Measurements from ENCODE around the gene FOXP3. TPM values are rescaled to one million over a fixed set of nuclear protein-coding genes. Genes with fewer than 3 reads are reported as not detected.

Gene FOXP3
- polyA plus RNA-seq, 3 donors, result 1.0 to 1.2 (median 1.0) TPM

DNA sequence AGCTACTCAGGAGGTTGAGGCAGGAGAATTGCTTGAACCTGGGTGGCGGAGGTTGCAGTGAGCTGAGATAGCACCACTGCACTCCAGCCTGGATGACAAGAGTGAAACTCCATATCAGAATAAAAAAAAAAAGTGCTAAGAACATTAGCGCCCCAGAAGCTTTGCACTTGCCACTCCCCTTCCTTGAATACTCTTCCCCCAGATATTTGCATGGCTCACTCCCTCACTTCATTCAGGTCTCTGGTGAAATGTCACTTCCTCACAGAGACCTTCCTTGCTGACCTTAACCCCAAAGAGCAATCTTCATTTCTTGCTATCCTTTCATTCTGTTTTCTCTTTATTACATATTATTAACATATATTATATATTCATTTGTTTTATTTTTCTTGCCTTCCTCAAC lies 42.6 kb downstream of the FOXP3 start:
- DNase-seq, result no peak

DNA sequence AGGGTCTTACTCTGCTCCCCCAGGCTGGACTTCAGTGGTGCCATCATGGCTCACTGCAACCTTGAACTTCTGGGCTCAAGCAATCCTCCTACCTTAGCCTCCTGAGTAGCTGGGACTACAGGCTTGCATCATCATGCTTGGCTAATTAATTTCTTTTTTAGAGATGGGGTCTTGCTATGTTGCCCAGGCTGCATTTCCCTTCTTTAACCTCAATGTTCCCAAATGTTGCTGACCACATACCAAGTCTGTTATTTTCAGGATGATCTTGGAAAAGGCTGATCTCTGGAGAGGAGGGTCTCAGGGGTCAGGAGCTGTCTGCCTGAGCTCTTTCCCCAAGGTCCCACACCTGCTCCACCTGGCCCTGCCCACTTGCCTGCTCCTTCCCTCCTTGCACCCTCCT lies 44.4 kb downstream of the FOXP3 start:
- no peak for DNase-seq

DNA sequence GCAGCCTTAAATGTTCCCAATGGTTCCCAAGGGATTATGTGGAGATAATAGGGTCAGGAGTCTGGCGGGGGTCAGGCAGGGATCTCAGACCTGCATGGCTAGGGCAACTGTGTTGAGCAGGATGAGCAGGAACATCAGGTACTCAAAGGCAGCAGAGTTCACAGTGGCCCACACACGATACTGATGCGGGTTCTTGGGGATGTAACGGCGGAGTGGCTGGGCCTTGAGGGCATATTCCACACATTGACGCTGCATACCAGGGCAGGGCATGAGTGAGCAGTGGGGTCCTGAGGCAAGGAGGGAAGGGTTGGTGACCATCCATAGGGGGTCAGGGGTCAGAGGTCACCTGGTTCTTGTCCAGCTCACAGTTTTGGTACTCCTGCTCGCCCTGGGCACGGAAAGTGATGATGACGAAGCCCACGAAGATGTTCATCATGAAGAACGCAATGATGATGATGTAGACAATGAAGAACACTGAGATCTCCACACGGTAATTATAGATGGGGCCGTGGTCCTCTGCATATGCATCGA lies 49.4 kb downstream of the FOXP3 start:
- DNase-seq, result no peak

DNA sequence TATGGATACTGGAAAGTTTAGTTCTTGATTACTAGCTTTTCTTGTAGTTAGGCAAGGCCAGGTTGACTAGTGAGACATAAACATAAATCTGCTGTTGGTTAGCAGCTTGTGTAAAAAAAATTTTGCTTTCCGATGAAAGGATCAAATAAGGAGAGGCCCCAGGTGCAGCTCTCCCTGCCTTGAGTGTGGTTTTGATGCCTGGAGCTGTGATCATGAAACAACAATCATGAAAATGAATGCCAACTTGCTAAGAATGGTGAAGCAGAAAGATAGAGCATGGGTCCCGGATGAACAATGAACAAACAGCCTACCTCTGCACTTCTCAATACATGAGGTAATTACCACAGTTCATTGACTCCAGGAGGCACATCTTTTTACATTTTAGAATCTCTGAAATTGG lies 50.1 kb downstream of the FOXP3 start:
- no peak for DNase-seq

DNA sequence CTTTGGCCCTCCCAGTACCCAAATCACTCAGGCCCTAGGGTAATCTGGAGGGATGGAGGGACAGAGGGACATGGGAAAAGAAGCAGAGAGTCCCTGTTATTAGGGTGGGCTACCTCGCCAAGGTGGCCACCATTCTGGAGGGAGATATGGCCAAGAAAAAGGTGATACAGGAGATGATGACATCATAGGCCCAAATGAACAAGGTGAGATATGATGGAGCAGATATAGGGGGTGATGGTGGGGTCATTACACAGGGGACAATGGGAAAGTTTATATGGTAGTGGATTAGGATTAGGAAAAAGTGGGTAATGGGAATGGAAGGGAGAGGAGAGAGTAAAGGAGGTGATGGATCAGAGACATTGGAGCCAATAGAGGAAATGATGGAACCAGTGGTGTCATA lies 51.6 kb downstream of the FOXP3 start:
- no peak for DNase-seq

DNA sequence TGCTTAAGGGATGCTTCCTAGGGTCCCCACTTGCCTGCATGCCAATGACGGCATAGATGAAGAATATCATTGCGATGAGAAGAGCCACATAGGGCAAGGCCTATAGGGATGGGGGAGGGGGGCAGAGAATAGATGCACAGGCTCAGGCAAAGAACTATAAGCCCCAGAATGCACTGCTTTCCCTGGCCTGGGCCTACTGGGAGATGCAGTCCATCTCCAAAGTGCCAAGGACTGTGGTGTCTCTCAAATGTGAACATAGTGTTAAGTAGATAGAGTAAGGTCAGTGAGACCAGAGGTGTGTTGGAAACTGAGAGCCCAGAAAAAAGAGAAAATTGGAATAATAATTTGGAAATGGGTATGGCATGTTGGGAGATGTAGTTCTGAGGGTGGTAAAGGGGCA lies 52.3 kb downstream of the FOXP3 start:
- DNase-seq, result no peak

DNA sequence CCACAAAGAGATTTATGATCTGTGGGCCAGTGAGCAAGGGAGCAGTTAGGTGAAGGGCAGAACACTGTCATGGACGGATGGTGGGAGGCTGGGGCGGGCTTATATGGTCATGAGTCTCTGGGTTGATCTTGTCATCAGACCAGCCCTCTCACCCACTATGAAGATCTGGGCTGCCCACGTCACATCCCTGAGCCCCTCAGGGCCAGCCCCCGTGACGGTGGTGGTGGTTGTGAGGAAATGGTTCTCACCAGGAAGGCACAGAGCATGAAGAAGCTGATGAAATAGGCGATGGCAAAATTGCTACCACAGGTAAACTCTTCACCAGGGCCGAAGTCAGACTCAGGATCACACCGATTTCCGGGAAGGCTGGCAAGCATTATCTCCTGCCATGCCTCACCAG lies 53.4 kb downstream of the FOXP3 start:
- no peak for DNase-seq

DNA sequence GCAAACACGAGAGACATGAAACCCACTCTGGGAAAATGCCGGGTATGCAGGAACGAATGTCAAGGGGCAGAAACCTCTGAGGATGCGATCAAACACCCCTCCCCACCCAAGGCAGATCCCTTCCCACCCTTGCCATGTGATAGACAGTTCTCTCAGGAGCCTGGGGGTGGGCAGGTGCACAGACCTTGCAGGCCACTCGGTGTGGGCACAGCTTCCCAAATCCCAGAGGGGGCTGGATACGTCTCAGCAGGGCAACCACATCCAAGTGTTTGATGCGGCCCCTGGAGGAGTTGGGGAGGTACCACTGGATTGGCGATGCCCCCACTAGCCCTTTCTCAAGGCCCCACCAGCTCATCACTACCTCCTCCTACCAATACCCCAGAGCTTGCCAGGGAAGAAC lies 54.1 kb downstream of the FOXP3 start:
- DNase-seq, result no peak

DNA sequence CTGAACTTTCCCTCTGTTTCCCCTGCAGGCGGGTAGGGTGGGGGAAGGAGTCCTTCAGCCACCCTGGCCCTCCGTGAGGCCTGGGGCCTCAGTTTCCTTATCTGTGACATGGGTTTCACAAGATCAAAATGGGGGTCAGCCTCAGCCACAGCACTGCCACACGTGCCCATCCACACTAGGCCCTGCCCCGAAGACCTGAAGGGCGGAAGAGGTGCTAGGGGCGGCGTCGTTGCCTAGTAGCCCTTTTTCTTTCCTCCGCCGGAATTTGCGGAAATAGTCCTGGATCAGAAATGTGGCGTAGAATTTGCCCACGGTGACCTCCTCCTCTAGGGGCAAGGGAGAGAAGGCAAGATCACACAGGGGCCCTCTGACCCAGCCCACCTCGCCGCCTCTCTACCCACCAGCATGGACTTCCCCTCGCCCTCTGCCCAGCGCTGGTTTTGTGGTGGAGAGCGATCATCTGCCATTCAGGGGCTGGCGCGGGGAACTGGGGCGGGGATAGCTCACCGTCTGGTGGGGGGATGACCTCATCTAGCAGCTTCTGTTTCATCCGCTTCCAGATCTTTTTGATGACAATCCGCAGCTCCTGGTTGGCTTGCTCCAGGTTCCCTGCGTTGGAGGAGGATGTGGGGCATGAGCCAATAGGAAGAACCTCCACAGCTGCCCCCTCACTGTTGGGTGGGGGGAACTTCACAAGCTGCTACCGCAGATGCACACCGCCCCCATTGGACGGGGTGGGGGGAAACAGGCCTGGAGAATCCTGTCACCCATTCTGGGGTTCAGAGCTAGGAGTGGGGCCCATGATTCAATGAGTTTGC lies 54.9 kb downstream of the FOXP3 start:
- no peak for DNase-seq

DNA sequence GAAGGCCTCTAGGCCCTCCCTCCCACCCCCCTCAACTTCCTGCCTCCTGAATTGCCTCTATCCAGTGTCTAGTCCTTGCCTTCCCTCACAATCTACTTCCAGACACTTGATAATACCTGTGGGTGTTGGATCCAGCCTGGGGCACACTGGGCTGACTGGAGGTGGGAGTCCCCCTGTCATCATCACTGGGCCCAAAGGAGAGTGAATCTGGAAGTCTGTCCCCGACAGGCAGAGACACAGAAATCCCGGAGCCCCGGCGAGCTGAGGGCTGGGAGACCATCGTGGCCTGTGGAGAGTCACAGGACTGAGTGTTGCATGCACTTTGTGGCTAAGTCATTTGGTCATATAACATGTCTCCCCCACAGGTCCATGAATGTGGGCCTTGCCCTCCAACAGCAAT lies 56.1 kb downstream of the FOXP3 start:
- no peak for DNase-seq

DNA sequence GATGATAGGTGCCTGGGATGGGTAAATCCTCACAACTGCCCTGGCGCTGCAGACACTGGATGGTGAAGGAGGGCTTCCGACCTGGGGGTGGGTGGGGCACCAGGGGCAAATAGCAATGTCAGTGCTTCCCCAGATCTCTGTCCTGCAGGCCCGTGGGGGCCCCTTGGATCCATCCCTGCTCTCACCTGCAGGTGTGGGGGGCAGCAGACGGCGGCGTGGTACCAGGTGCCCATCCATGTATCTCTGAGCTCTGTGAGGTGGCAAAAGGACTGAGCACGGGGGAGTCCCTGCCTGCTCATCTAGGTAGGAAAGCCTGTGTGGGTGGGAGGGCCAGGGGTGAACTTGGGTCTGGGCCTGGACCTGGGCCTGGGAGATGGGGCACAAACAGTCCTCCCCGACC lies 58.0 kb downstream of the FOXP3 start:
- no peak for DNase-seq

DNA sequence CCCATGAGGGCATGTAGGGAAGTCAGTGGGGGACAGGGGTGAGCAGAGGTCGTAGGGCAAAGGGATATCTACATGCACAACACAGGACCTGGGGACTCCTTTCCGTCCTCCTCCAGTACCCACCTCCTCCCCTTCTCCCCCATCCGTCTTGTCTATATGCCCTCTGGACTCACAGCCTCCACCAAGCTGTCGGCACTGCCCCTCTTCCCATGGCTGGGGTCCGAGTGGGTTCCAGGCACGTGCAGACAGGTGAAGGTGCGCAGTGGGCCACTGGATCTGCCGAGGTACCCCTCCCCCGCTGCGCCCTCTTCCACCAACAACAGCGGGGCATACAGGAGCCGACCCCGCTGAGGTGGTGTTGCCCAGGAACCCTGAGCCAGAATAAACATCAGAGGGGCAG lies 59.1 kb downstream of the FOXP3 start:
- no peak for DNase-seq

DNA sequence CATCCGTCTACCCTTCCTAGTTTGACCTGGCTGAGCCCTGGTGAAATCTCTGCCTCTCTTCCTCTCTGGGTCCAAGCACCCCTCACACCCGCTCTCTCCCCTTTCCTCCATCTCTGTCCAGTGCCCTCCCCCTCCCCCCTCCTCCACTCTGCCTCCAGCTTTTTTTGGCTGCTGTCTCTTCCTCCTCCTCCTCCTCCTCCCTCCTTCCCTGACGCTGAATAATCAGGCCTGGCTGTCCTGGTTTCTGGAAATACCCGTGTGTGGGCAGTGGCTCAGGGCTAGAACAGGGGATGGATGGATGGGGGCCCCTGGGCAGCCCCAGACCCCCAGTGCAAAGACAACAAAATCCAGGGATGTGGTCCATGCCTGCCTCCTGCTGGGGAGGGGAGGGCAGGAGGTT lies 59.8 kb downstream of the FOXP3 start:
- DNase-seq, result no peak

DNA sequence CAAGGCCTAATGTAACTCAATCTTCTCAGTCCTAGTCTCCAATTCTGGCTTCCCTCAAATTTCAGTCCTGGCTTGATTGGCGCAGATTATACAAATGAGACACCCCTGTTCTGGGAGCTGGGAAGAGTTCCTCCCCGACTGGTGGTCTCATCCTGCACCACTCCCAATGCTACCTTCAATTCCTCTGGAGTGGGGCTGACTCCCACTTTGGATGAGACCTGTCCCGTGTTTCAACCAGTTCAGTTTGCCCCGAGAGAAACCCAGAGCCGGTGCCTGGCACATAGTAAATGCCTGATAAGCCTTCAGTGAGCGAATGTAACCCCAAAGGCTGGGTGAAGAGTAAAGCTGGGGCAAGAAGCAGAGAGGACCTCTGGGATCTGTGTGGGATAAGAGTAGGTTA lies 60.5 kb downstream of the FOXP3 start:
- no peak for DNase-seq

DNA sequence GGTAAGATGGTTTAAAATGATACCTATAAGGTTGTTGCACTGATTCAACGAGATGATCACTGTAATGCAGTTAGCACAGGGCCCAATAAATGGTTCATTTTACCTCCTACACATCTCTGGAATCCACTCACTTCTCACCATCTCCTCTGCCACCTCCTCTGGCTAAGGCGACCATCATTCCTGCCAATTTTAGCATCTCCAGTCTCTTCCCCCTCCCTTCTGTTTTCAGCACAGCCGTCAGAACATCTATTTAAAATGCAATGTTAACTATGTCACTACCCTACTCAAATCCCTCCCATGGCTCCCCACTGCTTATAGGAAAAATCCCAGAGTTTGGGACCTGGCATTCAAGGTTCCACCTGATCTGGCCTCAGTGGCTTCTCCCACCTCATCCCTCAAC lies 61.0 kb downstream of the FOXP3 start:
- no peak for DNase-seq

DNA sequence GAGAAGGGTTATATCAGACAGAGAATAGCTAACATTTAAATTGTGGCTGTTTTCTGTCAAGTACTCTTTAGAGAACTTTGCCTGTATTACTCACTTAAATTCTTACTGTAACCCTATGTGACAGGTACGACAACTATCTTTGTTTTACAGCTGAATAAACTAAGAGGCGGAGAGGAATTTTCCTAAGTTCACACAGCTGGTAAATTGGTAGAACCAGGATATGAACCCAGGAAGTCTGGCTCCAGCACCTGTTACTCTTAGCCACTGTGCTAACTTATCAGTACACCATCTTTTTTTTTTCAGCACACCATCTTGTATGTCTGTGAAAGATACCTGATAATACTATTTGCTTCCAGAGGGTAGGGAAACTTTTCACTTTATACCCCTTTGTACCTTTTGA lies 62.5 kb downstream of the FOXP3 start:
- no peak for DNase-seq

Other genes starting within 250 kb of the FOXP3 start
- 10 to 100 TPM; 31.8 to 38.9 (median 37.5) TPM for gene TFE3, start 221.4 kb downstream of the FOXP3 start, polyA plus RNA-seq (ENCODE audit: insufficient read length in 3 of 3)
- gene CCDC120, start 205.7 kb downstream of the FOXP3 start, polyA plus RNA-seq (ENCODE audit: insufficient read length in 3 of 3), result 10 to 100 TPM; 11.9 to 16.8 (median 14.7) TPM
- 10 to 100 TPM; 37.1 to 44.2 (median 39.6) TPM for gene PRAF2, start 190.7 kb downstream of the FOXP3 start, polyA plus RNA-seq (ENCODE audit: insufficient read length in 3 of 3)
- gene WDR45, start 184.8 kb downstream of the FOXP3 start, polyA plus RNA-seq (ENCODE audit: insufficient read length in 3 of 3), result 10 to 100 TPM; 54.8 to 61.8 (median 60.6) TPM
- 10 to 100 TPM; 24.8 to 26.0 (median 25.9) TPM for gene GPKOW, start 141.0 kb downstream of the FOXP3 start, polyA plus RNA-seq (ENCODE audit: insufficient read length in 3 of 3)
- gene MAGIX, start 102.0 kb downstream of the FOXP3 start, polyA plus RNA-seq (ENCODE audit: insufficient read length in 3 of 3), result 1 to 10 TPM; 4.6 to 8.8 (median 7.7) TPM
- gene PLP2, start 92.8 kb downstream of the FOXP3 start, polyA plus RNA-seq (ENCODE audit: insufficient read length in 3 of 3), result 10 to 100 TPM; 30.9 to 39.6 (median 34.0) TPM
- 1 to 10 TPM; 4.2 to 5.7 (median 4.7) TPM for gene PRICKLE3, start 78.3 kb downstream of the FOXP3 start, polyA plus RNA-seq (ENCODE audit: insufficient read length in 3 of 3)
- 1 to 10 TPM; 2.9 to 3.3 (median 2.9) TPM for gene SYP, start 64.5 kb downstream of the FOXP3 start, polyA plus RNA-seq (ENCODE audit: insufficient read length in 3 of 3)
- under 1 TPM; 0.11 to 0.33 (median 0.22) TPM for gene CACNA1F, start 31.4 kb downstream of the FOXP3 start, polyA plus RNA-seq (ENCODE audit: insufficient read length in 3 of 3)
- 10 to 100 TPM; 19.8 to 24.3 (median 21.8) TPM for gene CCDC22, start 29.2 kb downstream of the FOXP3 start, polyA plus RNA-seq (ENCODE audit: insufficient read length in 3 of 3)
- 1 to 10 TPM; 8.6 to 9.7 (median 9.0) TPM for gene PPP1R3F, start 5.1 kb upstream of the FOXP3 start, polyA plus RNA-seq (ENCODE audit: insufficient read length in 3 of 3)
- gene GAGE10, start 38.9 kb upstream of the FOXP3 start, polyA plus RNA-seq (ENCODE audit: insufficient read length in 3 of 3), result not detected
- not detected for gene GAGE12J, start 57.3 kb upstream of the FOXP3 start, polyA plus RNA-seq (ENCODE audit: insufficient read length in 3 of 3)
- gene GAGE13, start 66.9 kb upstream of the FOXP3 start, polyA plus RNA-seq (ENCODE audit: insufficient read length in 3 of 3), result not detected